Activated gamma-delta T cell treated with Interleukin-2 at 50 U/mL for 16 hours (primary cell): ENCODE measurements around the gene NEK8.

ENCODE experiments used
- DNase-seq: peaks from one replicate; pipeline ENCODE4 v3.0.0-alpha.2; 2020

NEK8 gene

GRCh38 chr17:28728364-28729200 is at the start of gene NEK8:
Gene NEK8 (plus strand): TSS chr17:28728788. CDS start chr17:28728814, 26 bp downstream.
- peak; percentile 97 for DNase-seq

GRCh38 chr17:28682655-28683054 is 45.9 kb upstream of the NEK8 start:
- DNase-seq: no peak

- DNase-seq: no peak
Measured at GRCh38 chr17:28684963-28685362, 43.6 kb upstream of the NEK8 start.

- no peak for DNase-seq
Measured at GRCh38 chr17:28685366-28685765, 43.2 kb upstream of the NEK8 start.

- DNase-seq: no peak
Measured at GRCh38 chr17:28686296-28686695, 42.3 kb upstream of the NEK8 start.

- no peak for DNase-seq
Measured at GRCh38 chr17:28688481-28688880, 40.1 kb upstream of the NEK8 start.

GRCh38 chr17:28689011-28689410 is 39.6 kb upstream of the NEK8 start:
- no peak for DNase-seq

- DNase-seq: no peak
Measured at GRCh38 chr17:28693869-28694268, 34.7 kb upstream of the NEK8 start.

- no peak for DNase-seq
Measured at GRCh38 chr17:28698253-28698941, 30.2 kb upstream of the NEK8 start.

GRCh38 chr17:28700278-28700677 is 28.3 kb upstream of the NEK8 start:
- DNase-seq: no peak

GRCh38 chr17:28700830-28701492 is 27.6 kb upstream of the NEK8 start:
- no peak for DNase-seq

- DNase-seq: no peak
Measured at GRCh38 chr17:28702026-28702751, 26.4 kb upstream of the NEK8 start.

- DNase-seq: no peak
Measured at GRCh38 chr17:28702752-28703150, 25.8 kb upstream of the NEK8 start.

GRCh38 chr17:28703552-28704218 is 24.9 kb upstream of the NEK8 start:
- DNase-seq: no peak

GRCh38 chr17:28704219-28704858 is 24.2 kb upstream of the NEK8 start:
- DNase-seq: no peak

GRCh38 chr17:28705074-28705659 is 23.4 kb upstream of the NEK8 start:
- DNase-seq: no peak

- DNase-seq: no peak
Measured at GRCh38 chr17:28705728-28706334, 22.8 kb upstream of the NEK8 start.

- no peak for DNase-seq
Measured at GRCh38 chr17:28706471-28707338, 21.9 kb upstream of the NEK8 start.

- no peak for DNase-seq
Measured at GRCh38 chr17:28707339-28707720, 21.3 kb upstream of the NEK8 start.
